Measurements from ENCODE around the gene DIP2A.
"Not testable (repeated sequence)": the region's sequence is repeated elsewhere in the genome, so short reads cannot be mapped to it uniquely, and the experiment has no call there.

The DIP2A gene

GRCh38 chr21:46503922-46504550 is 45.3 kb downstream of the DIP2A start:
- H3K4me3 ChIP-seq (ENCODE audit: low read depth, low read length): no peak overlapping the region
- no peak for DNase-seq (ENCODE audit: low read depth)

DNA sequence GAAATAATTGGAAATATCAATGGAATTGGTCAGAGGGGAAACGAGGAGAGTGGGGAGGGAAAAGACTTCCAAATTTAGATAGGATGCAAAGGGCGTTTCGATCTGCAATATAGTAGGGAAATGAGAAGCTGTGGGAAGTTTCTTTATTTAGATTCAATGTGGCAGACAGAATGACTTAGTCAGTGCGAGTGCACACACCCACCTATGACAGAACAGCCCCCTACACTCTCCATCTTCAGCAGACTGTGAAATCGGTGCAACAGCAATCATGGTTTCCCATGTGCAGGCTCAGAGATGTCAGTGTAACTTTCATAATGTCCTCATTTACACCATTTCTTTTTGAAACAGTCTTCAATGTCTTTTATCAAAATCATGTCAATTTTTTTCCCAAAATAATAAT is 46.0 kb downstream of the DIP2A start:
- no peak overlapping the region for H3K4me3 ChIP-seq (ENCODE audit: low read depth, low read length)
- DNase-seq (ENCODE audit: low read depth): no peak

GRCh38 chr21:46507562-46507961 is 48.9 kb downstream of the DIP2A start:
- no peak overlapping the region for H3K4me3 ChIP-seq (ENCODE audit: low read depth, low read length)
- DNase-seq (ENCODE audit: low read depth): no peak

GRCh38 chr21:46509741-46510502 is 51.2 kb downstream of the DIP2A start:
- peak; percentile 63 for DNase-seq (ENCODE audit: low read depth)
- H3K4me3 ChIP-seq (ENCODE audit: low read depth, low read length): no peak overlapping the region

GRCh38 chr21:46515109-46515508 is 56.4 kb downstream of the DIP2A start:
- no peak overlapping the region for H3K4me3 ChIP-seq (ENCODE audit: low read depth, low read length)
- DNase-seq (ENCODE audit: low read depth): no peak

- DNase-seq (ENCODE audit: low read depth): no peak
- no peak overlapping the region for H3K4me3 ChIP-seq (ENCODE audit: low read depth, low read length)
Observed at GRCh38 chr21:46516068-46516467, 57.4 kb downstream of the DIP2A start.

GRCh38 chr21:46517361-46517760 is 58.7 kb downstream of the DIP2A start:
- H3K4me3 ChIP-seq (ENCODE audit: low read depth, low read length): no peak overlapping the region
- DNase-seq (ENCODE audit: low read depth): no peak

DNA sequence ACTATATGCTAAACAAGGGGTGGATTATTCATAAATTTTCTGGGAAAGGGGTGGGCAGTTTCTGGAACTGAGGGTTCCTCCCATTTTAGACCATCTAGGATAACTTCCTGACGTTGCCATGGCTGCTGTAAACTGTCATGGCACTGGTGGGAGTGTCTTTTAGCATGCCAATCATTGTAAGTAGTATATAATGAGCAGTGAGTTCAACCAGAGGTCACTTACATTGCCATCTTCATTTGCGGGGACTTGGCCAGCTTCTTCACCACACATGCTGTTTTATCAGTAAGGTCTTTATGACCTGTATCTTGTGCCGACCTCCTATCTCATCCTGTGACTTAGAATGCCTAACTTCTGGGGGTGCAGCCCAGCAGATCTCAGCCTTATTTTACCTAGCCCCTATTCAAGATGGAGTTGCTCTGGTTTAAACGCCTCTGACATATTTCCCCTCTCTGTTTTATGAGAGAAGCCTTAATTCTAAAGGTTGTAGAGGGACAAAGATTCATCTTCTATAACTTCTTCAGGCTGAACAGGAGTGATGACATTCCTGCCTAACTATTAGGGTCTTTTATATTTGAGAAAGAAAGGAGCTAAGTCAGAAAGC is 60.4 kb downstream of the DIP2A start:
- DNase-seq (ENCODE audit: low read depth): no peak
- H3K4me3 ChIP-seq (ENCODE audit: low read depth, low read length): no peak overlapping the region

- H3K4me3 ChIP-seq (ENCODE audit: low read depth, low read length); DNase-seq (ENCODE audit: low read depth): not testable (repeated sequence)
Observed at GRCh38 chr21:46527393-46527792, 68.7 kb downstream of the DIP2A start.

DNA sequence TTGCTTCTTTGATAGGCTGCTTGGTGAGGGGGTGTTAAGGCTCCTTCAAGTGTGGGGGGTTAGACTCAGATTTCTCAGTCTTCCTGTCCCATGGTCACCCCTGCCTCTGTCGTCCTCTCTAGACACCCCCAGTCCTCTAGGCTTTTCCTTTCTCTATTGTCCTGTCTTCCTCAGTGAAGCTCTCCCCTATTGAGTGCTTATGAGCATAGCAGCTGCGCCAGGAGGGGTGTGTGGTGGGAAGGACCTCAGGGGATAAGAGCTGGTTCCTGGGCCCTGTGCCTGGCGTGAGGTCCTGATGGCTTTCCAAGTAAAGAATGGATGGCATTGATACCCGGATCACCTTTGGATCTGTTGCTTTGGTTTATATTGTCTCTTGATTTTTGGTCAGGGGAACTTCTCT is 69.1 kb downstream of the DIP2A start:
- no peak overlapping the region for H3K4me3 ChIP-seq (ENCODE audit: low read depth, low read length)
- no peak for DNase-seq (ENCODE audit: low read depth)

- no peak for DNase-seq (ENCODE audit: low read depth)
- H3K4me3 ChIP-seq (ENCODE audit: low read depth, low read length): no peak overlapping the region
Observed at GRCh38 chr21:46532080-46532479, 73.4 kb downstream of the DIP2A start.

DNA sequence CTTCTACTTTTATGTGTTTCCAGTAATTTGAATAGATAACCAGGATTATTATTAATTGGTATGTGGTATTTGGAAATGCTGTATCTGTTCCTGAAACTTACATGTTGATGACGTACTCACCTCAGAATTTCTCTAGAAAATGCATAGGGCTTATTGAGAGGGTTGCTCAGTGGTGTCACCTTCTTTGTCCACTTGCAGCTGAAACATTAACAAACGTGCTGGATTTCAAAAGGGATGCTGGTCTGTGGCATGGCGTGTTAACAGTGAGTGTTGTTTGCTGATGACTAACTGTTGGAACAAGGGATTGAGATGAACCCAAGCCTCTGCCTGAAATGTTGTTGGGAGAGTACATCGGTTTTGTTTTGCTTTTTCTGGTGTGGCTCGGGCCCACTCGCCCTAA is 78.3 kb downstream of the DIP2A start:
- DNase-seq (ENCODE audit: low read depth): no peak
- H3K4me3 ChIP-seq (ENCODE audit: low read depth, low read length): no peak overlapping the region

DNA sequence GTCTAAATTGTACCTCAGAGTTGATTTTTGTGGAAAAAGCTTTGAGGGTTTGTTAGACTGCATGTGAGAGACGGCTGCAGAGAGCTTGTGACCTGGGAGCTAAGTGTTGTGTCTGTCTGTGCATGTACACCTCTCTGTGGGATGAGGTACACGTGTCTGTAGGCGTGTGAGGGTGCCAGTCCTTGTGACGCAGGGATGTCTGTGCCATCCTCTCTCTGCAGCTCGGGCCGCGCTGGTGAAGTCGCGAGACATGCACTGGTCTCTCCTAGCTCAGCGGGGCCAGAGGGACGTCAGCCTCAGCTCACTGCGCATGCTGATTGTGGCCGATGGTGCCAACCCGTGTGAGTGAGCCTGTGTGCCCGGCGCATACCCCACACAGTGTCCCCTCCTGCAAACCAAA is 79.6 kb downstream of the DIP2A start:
- no peak for DNase-seq (ENCODE audit: low read depth)

DNA sequence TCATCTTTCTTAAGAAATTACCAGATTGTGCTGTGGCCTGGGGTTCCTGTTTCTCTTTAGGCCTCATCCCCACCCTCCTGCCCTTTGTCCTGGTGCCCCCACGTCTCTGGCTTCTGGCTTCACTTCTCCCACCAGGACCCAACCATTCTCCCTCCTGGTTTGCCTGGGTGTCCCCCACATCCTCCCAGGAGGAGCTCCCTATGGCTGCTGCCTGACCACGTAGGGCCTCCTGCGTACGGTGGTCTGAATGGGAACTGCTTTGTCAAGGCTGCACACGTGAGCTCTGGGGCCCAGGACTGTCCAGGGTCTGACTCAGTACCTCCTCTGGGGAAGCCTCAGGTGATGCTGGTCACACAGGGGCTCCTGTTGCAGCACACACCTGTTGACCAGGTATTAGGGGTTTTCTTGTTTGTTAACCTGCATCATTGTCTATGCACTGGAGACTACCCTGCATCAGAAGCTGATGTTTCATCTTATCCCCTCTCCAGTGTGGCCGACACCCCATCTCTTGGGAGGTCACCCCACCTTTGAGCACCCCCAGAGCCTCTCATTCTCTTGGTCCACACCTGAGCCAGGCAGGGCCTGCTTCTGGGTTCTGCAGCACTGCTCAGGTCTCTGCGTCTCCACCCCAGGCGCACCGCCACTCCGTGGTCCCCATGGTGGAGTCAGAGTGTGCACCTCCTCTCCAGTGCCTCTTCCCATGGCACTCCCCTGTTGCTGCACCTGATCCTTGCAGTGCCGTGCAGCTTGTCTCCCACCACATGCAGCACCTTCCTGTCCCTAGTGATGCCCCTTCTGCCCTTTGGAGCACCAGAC is 80.4 kb downstream of the DIP2A start:
- DNase-seq (ENCODE audit: low read depth): no peak
- H3K4me3 ChIP-seq (ENCODE audit: low read depth, low read length): no peak overlapping the region

More for the DNA sequence above, 79.6 kb downstream of the DIP2A start:
- no peak overlapping the region for H3K4me3 ChIP-seq (ENCODE audit: low read depth, low read length)

DNA sequence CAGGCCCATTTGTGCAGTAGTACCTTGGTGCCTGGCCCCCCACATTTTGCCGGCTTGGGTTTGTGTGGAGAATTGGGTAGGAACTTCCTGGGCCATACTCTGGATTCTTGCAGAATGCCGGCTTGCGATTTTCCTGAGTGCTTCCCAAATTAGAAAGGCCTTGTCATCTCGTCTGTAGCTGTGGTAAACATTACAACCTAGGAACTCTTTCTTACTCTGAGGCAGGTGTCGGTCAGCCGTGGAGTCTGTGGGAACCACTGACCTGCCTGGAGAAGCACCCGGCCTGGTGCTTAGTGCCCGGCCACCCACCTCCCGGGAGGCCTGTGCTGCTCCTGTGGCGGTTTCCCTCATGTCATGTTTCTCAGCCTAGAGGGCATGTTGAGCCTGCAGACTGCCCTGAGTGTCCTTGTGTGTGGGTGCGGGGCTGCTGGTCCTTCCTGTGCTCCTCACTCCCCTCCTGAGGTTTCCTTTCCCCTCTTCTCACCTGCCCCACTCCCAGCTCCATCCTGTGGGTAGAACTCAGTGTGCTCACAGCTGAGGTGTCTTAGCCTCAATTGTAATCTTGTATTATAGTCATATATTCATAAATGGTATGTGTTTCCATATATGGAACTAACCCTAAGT is 81.5 kb downstream of the DIP2A start:
- DNase-seq (ENCODE audit: low read depth): no peak
- no peak overlapping the region for H3K4me3 ChIP-seq (ENCODE audit: low read depth, low read length)

DNA sequence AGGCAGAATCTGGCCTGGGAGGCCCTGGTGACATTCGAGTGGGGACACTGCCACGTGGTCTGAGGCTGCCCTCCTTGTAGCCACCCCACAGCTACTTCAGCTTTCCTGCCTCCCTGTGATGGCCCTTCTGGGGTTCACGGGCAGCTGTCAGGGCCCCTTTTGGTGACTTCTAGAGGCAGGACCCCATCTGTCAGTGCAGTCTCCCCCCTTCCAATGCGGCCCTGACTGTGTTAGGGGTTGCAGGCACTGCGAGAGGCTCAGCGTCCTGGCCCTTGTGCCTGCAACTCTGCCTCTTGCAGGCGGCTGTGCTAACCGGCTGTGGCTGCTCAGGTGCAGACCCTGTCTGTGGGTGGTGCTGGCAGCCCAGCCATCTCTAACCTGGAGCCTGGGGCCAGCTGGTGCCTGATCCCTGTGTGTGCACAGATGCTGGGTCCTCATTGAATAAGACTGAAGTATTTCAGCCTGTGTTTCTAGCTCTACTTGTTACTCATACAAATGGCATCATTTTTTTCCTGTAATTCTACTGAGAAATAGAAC is 84.0 kb downstream of the DIP2A start:
- no peak overlapping the region for H3K4me3 ChIP-seq (ENCODE audit: low read depth, low read length)
- no peak for DNase-seq (ENCODE audit: low read depth)

DNA sequence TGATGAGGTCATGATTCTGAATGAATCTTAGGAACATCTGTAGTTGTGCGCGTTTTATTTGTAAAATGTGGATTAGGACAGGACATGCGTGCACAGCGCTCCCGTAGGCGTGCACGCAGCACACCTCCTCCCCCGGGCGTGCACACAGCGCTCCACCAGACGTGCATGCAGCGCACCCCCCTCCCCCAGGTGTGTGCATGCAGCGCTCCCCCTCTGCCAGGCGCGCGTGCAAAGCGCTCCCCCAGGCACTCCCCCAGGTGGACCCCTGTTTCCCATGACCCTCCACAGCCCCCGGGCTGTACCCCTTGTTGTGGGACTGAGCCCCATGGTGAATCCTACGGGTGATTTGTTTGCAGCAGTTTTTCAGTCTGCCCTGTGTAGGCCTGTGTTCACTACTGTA is 84.6 kb downstream of the DIP2A start:
- DNase-seq (ENCODE audit: low read depth): no peak
- H3K4me3 ChIP-seq (ENCODE audit: low read depth, low read length): no peak overlapping the region

GRCh38 chr21:46544003-46544402 is 85.3 kb downstream of the DIP2A start:
- no peak for DNase-seq (ENCODE audit: low read depth)
- no peak overlapping the region for H3K4me3 ChIP-seq (ENCODE audit: low read depth, low read length)

DNA sequence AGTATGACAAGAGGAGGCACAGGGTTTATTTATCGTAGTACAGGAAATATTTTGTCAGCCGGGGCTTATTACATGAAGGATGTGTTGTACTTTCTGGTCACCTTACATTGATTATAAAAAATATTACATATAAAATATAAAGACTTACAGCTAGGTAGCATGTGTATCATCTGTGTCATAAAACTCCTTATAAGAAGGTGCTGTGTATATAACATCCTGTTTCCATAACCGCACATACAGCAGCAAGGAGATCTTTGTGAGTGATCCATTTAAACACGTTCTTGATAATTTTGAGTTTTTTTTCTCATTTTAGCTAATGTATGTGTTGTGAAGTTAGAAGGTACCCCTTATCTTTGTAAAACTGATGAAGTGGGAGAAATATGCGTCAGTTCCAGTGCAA is 86.1 kb downstream of the DIP2A start:
- H3K4me3 ChIP-seq (ENCODE audit: low read depth, low read length): no peak overlapping the region
- no peak for DNase-seq (ENCODE audit: low read depth)
